Esophagus muscularis mucosa (tissue), 4 donors: Measurements from ENCODE around the gene KRCC1. TPM values are rescaled to one million over a fixed set of nuclear protein-coding genes. Genes with fewer than 3 reads are reported as not detected.

Source experiments
- DNase-seq: peaks from one replicate; pipeline ENCODE4 v3.0.0-alpha.2; 2017; ENCODE audit errors: extremely low spot score
- H3K27ac ChIP-seq, 4 donors: fragments of 200-600 bp; sonication (generic); replicated peaks in 1 of 4; 1 replicate in 3 of 4; 2 replicates in 1 of 4; pipeline ENCODE4 v1.5.1; 2016 to 2019; ENCODE audit warnings: mild to moderate bottlenecking in 1 of 4
- H3K27me3 ChIP-seq, 4 donors: fragments of 200-600 bp; sonication (generic); one replicate each; pipeline versions ENCODE4 v1.5.1 to v1.6.0; 2016 to 2019
- H3K36me3 ChIP-seq, 4 donors: fragments of 200-600 bp; sonication (generic); one replicate each; pipeline ENCODE4 v1.5.1; 2016 to 2019
- H3K4me1 ChIP-seq, 4 donors: fragments of 200-600 bp; sonication (generic); one replicate each; pipeline ENCODE4 v1.5.1; 2016 to 2019
- H3K4me3 ChIP-seq, 4 donors: fragments of 200-600 bp; sonication (generic); 1 replicate in 2 of 4; 2 replicates in 2 of 4; pipeline ENCODE4 v1.5.1; 2016 to 2019; ENCODE audit warnings: mild to moderate bottlenecking in 4 of 4, moderate library complexity in 1 of 4
- H3K9me3 ChIP-seq, 4 donors: fragments of 200-600 bp; sonication (generic); 1 replicate in 3 of 4; 2 replicates in 1 of 4; pipeline ENCODE4 v1.5.1; 2016 to 2019
- EP300 ChIP-seq: sonication (generic); formaldehyde crosslinking; IDR thresholded peaks from one replicate; pipeline ENCODE4 v1.6.1; 2017; ENCODE audit warnings: antibody characterized with exemption
- POLR2A ChIP-seq: fragments of 450-650 bp; IDR thresholded peaks from one replicate; pipeline ENCODE4 v1.6.1; 2017; ENCODE audit warnings: antibody characterized with exemption, moderate library complexity, mild to moderate bottlenecking, low read depth
- POLR2AphosphoS5 ChIP-seq, 2 donors: sonication (generic); formaldehyde crosslinking; IDR thresholded peaks; one replicate each; pipeline ENCODE4 v1.6.1; 2017; ENCODE audit warnings: antibody characterized with exemption in 2 of 2
- WGBS: methylation state at CpG from one replicate; pipeline ENCODE4 v1.1.5; 2018; 5-methylcytosine and 5-hydroxymethylcytosine counted together
- intact Hi-C: fragments of 100-400 bp; cut with DNase I; formaldehyde crosslinking; loops from one replicate; pipeline ENCODE4 v1.15.1; 2023
- total RNA-seq, 4 donors: library from RNA; depleted of rRNA; stranded (reverse); fragments of >200 nt; gene quantifications; one replicate each; pipeline versions ENCODE4 v1.1.0 to v1.2.1, GENCODE V29; 2016
- TF ChIP-seq, protein P1 (sequence below), 3 experiments: fragments of 200-600 bp in 2 of 3; fragments of 450-650 bp in 1 of 3; sonication (generic) in 2 of 3; IDR thresholded peaks; one replicate each; pipeline ENCODE4 v1.5.1; 2017 to 2019; ENCODE audit warnings: antibody characterized with exemption in 3 of 3, mild to moderate bottlenecking in 2 of 3, moderate library complexity in 1 of 3

KRCC1 gene
- total RNA-seq, 4 donors from 2014 or later = 21.9 to 36.4 (median 27.9) TPM

GRCh38 chr2:88081924-88082608 is 26.5 kb upstream of the KRCC1 start:
- Histone ChIP-seq H3K4me3 (no peak overlapping the region), H3K27ac (no peak overlapping the region), H3K9me3 (no peaks in the 10 kb centered on the region), H3K36me3 (peaks cover 0 to 15% (median 0%) of the 10 kb centered on the region in 4 donors), H3K4me1 (peaks cover 0 to 24% (median 7%) of the 10 kb centered on the region in 4 donors), H3K27me3 (no peaks in the 10 kb centered on the region)
- 81% methylated on average over 4 of the region's 4 CpGs for WGBS
- intact Hi-C loops = no loop called here
- TF ChIP-seq POLR2AphosphoS5 (IDR thresholded peaks at IDR 0.05) (no peak), EP300 (no peak), POLR2A (no peak)
- TF ChIP-seq, protein P1, sequence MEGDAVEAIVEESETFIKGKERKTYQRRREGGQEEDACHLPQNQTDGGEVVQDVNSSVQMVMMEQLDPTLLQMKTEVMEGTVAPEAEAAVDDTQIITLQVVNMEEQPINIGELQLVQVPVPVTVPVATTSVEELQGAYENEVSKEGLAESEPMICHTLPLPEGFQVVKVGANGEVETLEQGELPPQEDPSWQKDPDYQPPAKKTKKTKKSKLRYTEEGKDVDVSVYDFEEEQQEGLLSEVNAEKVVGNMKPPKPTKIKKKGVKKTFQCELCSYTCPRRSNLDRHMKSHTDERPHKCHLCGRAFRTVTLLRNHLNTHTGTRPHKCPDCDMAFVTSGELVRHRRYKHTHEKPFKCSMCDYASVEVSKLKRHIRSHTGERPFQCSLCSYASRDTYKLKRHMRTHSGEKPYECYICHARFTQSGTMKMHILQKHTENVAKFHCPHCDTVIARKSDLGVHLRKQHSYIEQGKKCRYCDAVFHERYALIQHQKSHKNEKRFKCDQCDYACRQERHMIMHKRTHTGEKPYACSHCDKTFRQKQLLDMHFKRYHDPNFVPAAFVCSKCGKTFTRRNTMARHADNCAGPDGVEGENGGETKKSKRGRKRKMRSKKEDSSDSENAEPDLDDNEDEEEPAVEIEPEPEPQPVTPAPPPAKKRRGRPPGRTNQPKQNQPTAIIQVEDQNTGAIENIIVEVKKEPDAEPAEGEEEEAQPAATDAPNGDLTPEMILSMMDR (IDR thresholded peaks at IDR 0.05) = no peak
- DNase-seq = no peak

DNA sequence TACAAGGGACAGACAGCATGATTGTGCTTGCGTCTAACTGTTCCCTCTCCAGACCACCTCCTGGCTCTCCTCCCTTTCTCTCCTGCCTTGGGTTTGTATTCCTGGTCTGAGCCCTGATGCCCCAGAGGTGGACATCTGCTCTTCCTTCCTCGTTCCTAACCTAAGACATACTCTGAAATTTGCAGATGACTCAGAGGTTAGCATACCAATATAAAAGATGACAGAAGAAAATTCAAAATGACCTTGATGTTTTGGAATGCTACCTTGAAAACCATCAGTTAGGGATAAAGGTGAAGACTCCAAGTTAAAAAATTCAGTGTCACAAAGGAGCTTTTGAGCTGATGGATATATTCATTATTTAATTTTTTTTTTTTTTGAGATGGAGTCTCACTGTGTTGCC is 25.0 kb upstream of the KRCC1 start:
- no peak overlapping the region for H3K4me3 ChIP-seq
- DNase-seq = no peak
- H3K4me1 ChIP-seq = peaks cover 0 to 24% (median 9%) of the 10 kb centered on the region in 4 donors
- no peak overlapping the region for H3K27ac ChIP-seq
- H3K27me3 ChIP-seq = no peaks in the 10 kb centered on the region
- TF ChIP-seq, protein P1 (IDR thresholded peaks at IDR 0.05) = no peak
- no peak for TF ChIP-seq POLR2A
- no peak for TF ChIP-seq EP300
- no peak for TF ChIP-seq POLR2AphosphoS5 (IDR thresholded peaks at IDR 0.05)
- 79% methylated on average over 2 of the region's 2 CpGs for WGBS
- no peaks in the 10 kb centered on the region for H3K9me3 ChIP-seq
- peaks cover 0 to 14% (median 0%) of the 10 kb centered on the region in 4 donors for H3K36me3 ChIP-seq
- intact Hi-C loops = no loop called here

DNA sequence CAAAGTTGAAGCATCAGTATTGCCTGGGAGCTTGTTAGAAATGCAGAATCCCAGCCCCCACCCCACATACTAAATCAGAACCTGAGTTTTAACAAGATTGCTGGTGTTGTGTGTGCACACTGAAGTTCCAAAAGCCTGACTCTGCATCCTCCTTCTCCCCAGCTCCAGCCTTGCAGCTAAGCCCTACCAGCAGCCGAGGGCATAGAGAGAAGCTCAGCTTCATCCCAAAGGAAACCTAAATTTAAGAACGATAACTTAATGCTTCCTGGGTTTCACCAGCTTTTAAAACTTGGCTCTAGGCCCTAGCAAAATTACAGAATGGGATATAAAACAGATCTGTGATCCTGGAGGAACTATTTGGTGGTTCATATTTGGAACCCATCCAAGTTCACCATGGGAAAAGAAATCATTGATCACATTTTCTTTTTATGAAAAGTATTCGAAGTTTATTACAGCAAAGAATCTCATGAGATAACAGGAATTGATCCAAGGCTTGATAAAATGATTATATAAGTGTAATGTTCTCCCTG is 23.1 kb upstream of the KRCC1 start:
- intact Hi-C loops = no loop called here
- Histone ChIP-seq H3K27me3 (no peaks in the 10 kb centered on the region), H3K36me3 (no peaks in the 10 kb centered on the region), H3K9me3 (no peaks in the 10 kb centered on the region), H3K4me1 (peaks cover 0 to 24% (median 9%) of the 10 kb centered on the region in 4 donors), H3K4me3 (no peak overlapping the region), H3K27ac (no peak overlapping the region)
- no peak for DNase-seq
- TF ChIP-seq EP300 = no peak
- no peak for TF ChIP-seq POLR2A
- TF ChIP-seq POLR2AphosphoS5 (IDR thresholded peaks at IDR 0.05) = no peak
- TF ChIP-seq, protein P1 (IDR thresholded peaks at IDR 0.05) = no peak
- WGBS = 39% methylated on average over 3 of the region's 3 CpGs

DNA sequence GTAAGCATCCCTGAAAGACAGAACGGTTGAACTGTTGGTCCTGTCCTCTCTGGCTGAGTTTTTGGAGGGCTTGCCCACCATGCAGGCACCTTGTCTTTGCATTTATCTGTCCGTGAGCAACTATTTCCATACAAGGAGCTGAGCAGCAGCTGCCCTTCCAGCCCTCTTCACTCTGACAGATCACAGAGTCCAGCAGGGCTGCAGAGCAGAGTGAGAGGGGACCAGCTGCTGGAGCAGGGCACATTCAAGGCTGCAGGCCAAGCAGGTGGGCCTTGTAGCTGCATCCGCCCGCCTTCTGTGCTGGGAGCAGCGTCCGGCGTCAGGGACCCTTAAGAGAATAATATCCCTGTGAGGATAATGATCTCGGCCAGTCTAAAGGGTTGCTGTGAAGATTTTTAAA is 21.5 kb upstream of the KRCC1 start:
- peaks cover 0 to 17% (median 8%) of the 10 kb centered on the region in 4 donors for H3K4me1 ChIP-seq
- H3K9me3 ChIP-seq = no peaks in the 10 kb centered on the region
- WGBS = 43% methylated on average over 8 of the region's 8 CpGs
- no peak overlapping the region for H3K4me3 ChIP-seq
- H3K36me3 ChIP-seq = no peaks in the 10 kb centered on the region
- no peaks in the 10 kb centered on the region for H3K27me3 ChIP-seq
- intact Hi-C loops = no loop called here
- no peak for DNase-seq
- H3K27ac ChIP-seq = peak overlapping the region in 1 of 4 donors; percentile 50
- TF ChIP-seq, protein P1 (IDR thresholded peaks at IDR 0.05) = no peak
- TF ChIP-seq POLR2A (no peak), POLR2AphosphoS5 (IDR thresholded peaks at IDR 0.05) (no peak), EP300 (no peak)
